WTC11 (cell line): Measurements from ENCODE around the gene L1TD1. TPM values are rescaled to one million over a fixed set of nuclear protein-coding genes. Genes with fewer than 3 reads are reported as not detected.
"Not testable (repeated sequence)": the region's sequence is repeated elsewhere in the genome, so short reads cannot be mapped to it uniquely, and the experiment has no call there.

Experiments used
- ATAC-seq: fragments of 200-7000 bp; cut with Tn5 transposase; 2 replicates; pipeline ENCODE4 v1.10.0; 2021; ENCODE audit warnings: mild to moderate bottlenecking, moderate library complexity
- CTCF ChIA-PET: fragments of 300-600 bp; sonication (Branson Sonifier 250); formaldehyde crosslinking; loops from one replicate; lab custom pipeline; 2021; ENCODE audit warnings: antibody characterized with exemption; lab: Charles Lee
- POLR2A ChIA-PET: fragments of 350-600 bp; sonication (Branson Sonifier 250); formaldehyde crosslinking; loops from one replicate; lab custom pipeline; 2021; ENCODE audit warnings: antibody characterized with exemption; lab: Charles Lee
- DNase-seq: peaks from one replicate; pipeline ENCODE4 v3.0.0; 2021; ENCODE audit warnings: low spot score
- H3K27ac Mint-ChIP-seq: 2 replicates; pipeline ENCODE4 v1.8.0; 2021; ENCODE audit warnings: mixed read lengths
- H3K27me3 Mint-ChIP-seq: 2 replicates; pipeline ENCODE4 v1.8.0; 2021; ENCODE audit warnings: low read depth, mild to moderate bottlenecking, moderate library complexity, mixed read lengths
- H3K36me3 Mint-ChIP-seq: 2 replicates; pipeline ENCODE4 v1.8.0; 2021; ENCODE audit warnings: mixed read lengths
- H3K4me1 Mint-ChIP-seq: 2 replicates; pipeline ENCODE4 v1.8.0; 2022; ENCODE audit warnings: mixed read lengths
- H3K4me3 Mint-ChIP-seq: 2 replicates; pipeline ENCODE4 v1.8.0; 2021; ENCODE audit warnings: mild to moderate bottlenecking, moderate library complexity, mixed read lengths
- H3K9me3 Mint-ChIP-seq: 2 replicates; pipeline ENCODE4 v1.8.0; 2021; ENCODE audit warnings: mixed read lengths
- CTCF ChIP-seq: fragments of 200-600 bp; IDR thresholded peaks from 2 replicates; pipeline ENCODE4 v1.8.0; 2022; ENCODE audit warnings: antibody characterized with exemption
- ESRRA ChIP-seq: sonication (generic); formaldehyde crosslinking; IDR thresholded peaks from 2 replicates; pipeline ENCODE4 v1.8.1; 2022; ENCODE audit warnings: mild to moderate bottlenecking, missing genetic modification reagents, borderline replicate concordance
- ETV6 ChIP-seq: sonication (generic); formaldehyde crosslinking; IDR thresholded peaks from 2 replicates; pipeline ENCODE4 v1.8.1; 2022; ENCODE audit warnings: mild to moderate bottlenecking, missing genetic modification reagents
- HMGA2 ChIP-seq: fragments of 250-450 bp; sonication (Bioruptor Pico); IDR thresholded peaks from 2 replicates; pipeline ENCODE4 v1.4.0; 2021; ENCODE audit warnings: mild to moderate bottlenecking, moderate library complexity
- JAZF1 ChIP-seq: fragments of 250-450 bp; sonication (Bioruptor Pico); IDR thresholded peaks from 2 replicates; pipeline ENCODE4 v1.9.0; 2021; ENCODE audit warnings: moderate library complexity, mild to moderate bottlenecking, inconsistent platforms
- NR1H2 ChIP-seq: sonication (generic); formaldehyde crosslinking; IDR thresholded peaks from 2 replicates; pipeline ENCODE4 v1.9.0; 2021; ENCODE audit warnings: mild to moderate bottlenecking, moderate library complexity, missing genetic modification reagents
- PREB ChIP-seq: sonication (generic); formaldehyde crosslinking; IDR thresholded peaks from 2 replicates; pipeline ENCODE4 v1.8.1; 2022; ENCODE audit warnings: mild to moderate bottlenecking, missing genetic modification reagents, moderate library complexity, borderline replicate concordance
- SOX15 ChIP-seq: fragments of 250-450 bp; sonication (Bioruptor Pico); IDR thresholded peaks from 2 replicates; pipeline ENCODE4 v1.9.0; 2021; ENCODE audit warnings: mild to moderate bottlenecking
- TEAD4 ChIP-seq: sonication (generic); formaldehyde crosslinking; IDR thresholded peaks from 2 replicates; pipeline ENCODE4 v1.8.0; 2022; ENCODE audit warnings: mild to moderate bottlenecking, missing genetic modification reagents
- TP53 ChIP-seq: sonication (generic); formaldehyde crosslinking; IDR thresholded peaks from 2 replicates; pipeline ENCODE4 v1.8.1; 2023; ENCODE audit warnings: mild to moderate bottlenecking, missing genetic modification reagents
- ZNF121 ChIP-seq: sonication (generic); formaldehyde crosslinking; IDR thresholded peaks from 2 replicates; pipeline ENCODE4 v1.8.0; 2023; ENCODE audit warnings: missing genetic modification reagents
- total RNA-seq: library from RNA; stranded (reverse); gene quantifications from 3 replicates; pipeline ENCODE4 v1.2.3, GENCODE V29; 2021

Gene L1TD1
- total RNA-seq, 1 experiment from 2014 or later, result 319 TPM

GRCh38 chr1:62159940-62160348, 34.7 kb upstream of the L1TD1 start (continued):
- TF ChIP-seq NR1H2 (CRISPR knock-in tag), result no peak

- no peak overlapping the region for H3K4me3 Mint-ChIP-seq
- TF ChIP-seq SOX15 (no peak), ESRRA (CRISPR knock-in tag) (no peak), TEAD4 (CRISPR knock-in tag) (no peak), ETV6 (no peak)
- H3K27me3 Mint-ChIP-seq, result no peaks in the 10 kb centered on the region
- no peaks in the 10 kb centered on the region for H3K9me3 Mint-ChIP-seq
- H3K36me3 Mint-ChIP-seq, result peaks cover 3% of the 10 kb centered on the region
- ATAC-seq, result no peak
- POLR2A ChIA-PET, result no interaction called here
- H3K27ac Mint-ChIP-seq, result no peak overlapping the region
- CTCF ChIA-PET, result no interaction called here
- no peaks in the 10 kb centered on the region for H3K4me1 Mint-ChIP-seq
- DNase-seq, result no peak
Measured at GRCh38 chr1:62161711-62162110, 32.9 kb upstream of the L1TD1 start.

- DNase-seq, H3K36me3 Mint-ChIP-seq, H3K9me3 Mint-ChIP-seq, H3K4me3 Mint-ChIP-seq, H3K27ac Mint-ChIP-seq, H3K27me3 Mint-ChIP-seq, ATAC-seq, POLR2A ChIA-PET: not testable (repeated sequence)
- CTCF ChIA-PET, result interaction anchor here (1.0 to 1.5 kb wide), 2 partner anchors 11 to 58 kb away, joined by 3 read pairs; no protein-coding TSS in a partner anchor
- H3K4me1 Mint-ChIP-seq, result peaks cover 20% of the 10 kb centered on the region
Measured at GRCh38 chr1:62170380-62170779, 24.3 kb upstream of the L1TD1 start.

GRCh38 chr1:62175568-62176179, 19.0 kb upstream of the L1TD1 start:
- POLR2A ChIA-PET, result interaction anchor here (0.5 to 1.9 kb wide), 9 partner anchors 20 to 260 kb away, joined by 3 to 12 read pairs (median 4); no protein-coding TSS in a partner anchor

More at GRCh38 chr1:62175568-62176179, 19.0 kb upstream of the L1TD1 start:
- no peak for TF ChIP-seq PREB
- TF ChIP-seq HMGA2 (CRISPR knock-in tag), result no peak
- TF ChIP-seq CTCF, result peak; percentile 44
- TF ChIP-seq ZNF121 (CRISPR knock-in tag), result no peak
- no peak for TF ChIP-seq TP53 (CRISPR knock-in tag)
- no peak for TF ChIP-seq JAZF1 (CRISPR knock-in tag)
- ATAC-seq (peak; percentile 21), DNase-seq (peak; percentile 45)
- H3K27ac Mint-ChIP-seq, result peak overlapping the region; percentile 40
- no peak overlapping the region for H3K4me3 Mint-ChIP-seq
- CTCF ChIA-PET, result interaction anchor here (0.7 to 4.7 kb wide), 47 partner anchors 9 to 760 kb away, joined by 3 to 37 read pairs (median 5); no protein-coding TSS in a partner anchor
- H3K27me3 Mint-ChIP-seq, result no peaks in the 10 kb centered on the region
- H3K4me1 Mint-ChIP-seq, result peaks cover 61% of the 10 kb centered on the region
- H3K9me3 Mint-ChIP-seq, result no peaks in the 10 kb centered on the region
- no peaks in the 10 kb centered on the region for H3K36me3 Mint-ChIP-seq
